ENCODE data around the gene EPC1.
"Not testable (repeated sequence)": the region's sequence is repeated elsewhere in the genome, so short reads cannot be mapped to it uniquely, and the experiment has no call there.

Gene EPC1

GRCh38 chr10:32271617-32272016, 75.3 kb downstream of the EPC1 start:
- no peak for DNase-seq

- DNase-seq: no peak
Observed at GRCh38 chr10:32269343-32270100, 77.4 kb downstream of the EPC1 start.

GRCh38 chr10:32268788-32269187, 78.2 kb downstream of the EPC1 start:
- DNase-seq: no peak

- no peak for DNase-seq
Observed at GRCh38 chr10:32266979-32267378, 80.0 kb downstream of the EPC1 start.

GRCh38 chr10:32266566-32266965, 80.4 kb downstream of the EPC1 start:
- no peak for DNase-seq

GRCh38 chr10:32265756-32266155, 81.2 kb downstream of the EPC1 start:
- no peak for DNase-seq

- DNase-seq: no peak
Observed at GRCh38 chr10:32263300-32263699, 83.7 kb downstream of the EPC1 start.

- DNase-seq: no peak
Observed at GRCh38 chr10:32259551-32259950, 87.4 kb downstream of the EPC1 start.

GRCh38 chr10:32256613-32257437, 90.1 kb downstream of the EPC1 start:
- no peak for DNase-seq

- DNase-seq: no peak
Observed at GRCh38 chr10:32253821-32254220, 93.1 kb downstream of the EPC1 start.

GRCh38 chr10:32253276-32253675, 93.7 kb downstream of the EPC1 start:
- DNase-seq: no peak

GRCh38 chr10:32250489-32250888, 96.5 kb downstream of the EPC1 start:
- not testable (repeated sequence) for DNase-seq

GRCh38 chr10:32246685-32247084, 100.3 kb downstream of the EPC1 start:
- DNase-seq: no peak

- no peak for DNase-seq
Observed at GRCh38 chr10:32245760-32246159, 101.2 kb downstream of the EPC1 start.

- DNase-seq: no peak
Observed at GRCh38 chr10:32244421-32245207, 102.3 kb downstream of the EPC1 start.

GRCh38 chr10:32244011-32244410, 102.9 kb downstream of the EPC1 start:
- no peak for DNase-seq

- DNase-seq: no peak
Observed at GRCh38 chr10:32241946-32242345, 105.0 kb downstream of the EPC1 start.

- DNase-seq: no peak
Observed at GRCh38 chr10:32240471-32240870, 106.5 kb downstream of the EPC1 start.

GRCh38 chr10:32239769-32240168, 107.2 kb downstream of the EPC1 start:
- DNase-seq: no peak

- DNase-seq: no peak
Observed at GRCh38 chr10:32237644-32238345, 109.2 kb downstream of the EPC1 start.

GRCh38 chr10:32234471-32234870, 112.5 kb downstream of the EPC1 start:
- no peak for DNase-seq

GRCh38 chr10:32233375-32233774, 113.6 kb downstream of the EPC1 start:
- DNase-seq: not testable (repeated sequence)

- no peak for DNase-seq
Observed at GRCh38 chr10:32232378-32232777, 114.6 kb downstream of the EPC1 start.

All from NCI-H2081 treated with DMSO at 0.1 percent for 48 hours (cell line).